CD1c-positive myeloid dendritic cell (primary cell): Measurements from ENCODE around the gene TRIM45.

ENCODE experiments used
- DNase-seq: peaks from one replicate; pipeline ENCODE4 v3.0.0-alpha.2; 2016; ENCODE audit errors: extremely low spot score

Gene TRIM45

DNA sequence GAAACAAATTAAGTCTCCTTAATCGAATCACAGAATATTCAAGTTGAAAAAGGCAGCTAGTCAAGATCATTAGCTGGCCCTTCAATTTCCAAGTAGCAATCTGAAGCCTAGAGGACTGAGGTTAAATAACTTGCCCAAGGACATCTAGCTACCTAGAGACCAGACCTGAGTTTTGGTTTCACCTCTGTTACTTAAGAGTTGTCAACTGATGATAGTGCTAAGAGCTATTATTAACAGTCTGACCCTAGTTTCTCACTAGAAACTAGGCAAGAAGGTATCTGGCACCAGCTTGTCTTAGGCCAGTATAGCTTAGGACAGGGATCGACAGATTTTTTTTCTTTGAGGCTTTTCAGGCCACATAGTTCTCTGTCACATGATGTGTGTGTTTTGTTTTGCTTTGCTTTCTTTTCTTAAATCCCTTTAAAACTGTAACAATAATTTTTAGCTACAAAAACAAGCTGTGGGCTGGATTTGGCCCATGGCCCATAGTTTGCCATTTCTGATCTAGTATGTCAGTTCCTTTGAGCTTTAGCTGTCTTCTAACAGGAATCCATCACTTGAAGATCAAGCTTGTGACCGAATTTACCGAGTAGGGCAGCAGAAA, 23.2 kb downstream of the TRIM45 start:
- no peak for DNase-seq

DNA sequence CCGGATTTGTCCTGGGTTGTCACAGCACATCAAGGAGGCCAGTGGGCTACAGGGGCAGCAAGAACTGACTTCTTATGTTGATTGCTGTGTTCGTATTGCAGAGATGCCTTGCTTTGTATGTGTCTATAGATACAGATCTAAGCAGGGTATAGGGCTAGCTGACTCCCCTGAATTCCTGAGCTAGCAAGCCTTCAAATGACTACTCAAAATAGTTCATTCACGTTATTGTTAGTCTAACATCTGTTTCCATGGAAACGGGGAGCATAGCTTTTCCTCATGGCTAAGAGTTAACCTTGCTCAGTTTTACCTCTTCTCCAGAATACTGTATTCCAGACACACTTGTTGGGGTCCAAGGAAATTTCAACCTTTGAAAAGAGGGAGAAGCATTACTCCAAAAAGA, 24.1 kb downstream of the TRIM45 start:
- DNase-seq = no peak

DNA sequence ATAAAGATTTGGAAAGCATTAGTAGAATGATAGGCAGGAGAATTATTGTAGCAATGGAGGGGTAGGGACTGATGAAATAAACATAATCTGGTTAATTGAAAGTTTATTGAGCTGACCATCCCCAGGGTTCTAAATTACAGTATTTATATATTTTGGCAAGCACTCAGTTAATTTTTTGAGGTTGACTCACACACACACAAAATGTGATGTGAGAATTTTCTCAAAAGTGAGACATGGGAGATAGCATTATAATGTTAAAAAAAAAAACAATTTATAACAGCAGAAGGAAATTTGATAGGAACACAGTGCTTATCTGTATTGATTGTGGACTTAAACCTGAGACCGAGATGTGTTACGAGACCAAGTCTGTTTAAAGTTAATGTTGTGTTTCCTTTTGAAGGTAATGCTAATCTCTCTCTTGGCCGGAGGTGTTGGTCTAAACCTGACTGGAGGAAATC, 24.6 kb downstream of the TRIM45 start:
- no peak for DNase-seq

DNA sequence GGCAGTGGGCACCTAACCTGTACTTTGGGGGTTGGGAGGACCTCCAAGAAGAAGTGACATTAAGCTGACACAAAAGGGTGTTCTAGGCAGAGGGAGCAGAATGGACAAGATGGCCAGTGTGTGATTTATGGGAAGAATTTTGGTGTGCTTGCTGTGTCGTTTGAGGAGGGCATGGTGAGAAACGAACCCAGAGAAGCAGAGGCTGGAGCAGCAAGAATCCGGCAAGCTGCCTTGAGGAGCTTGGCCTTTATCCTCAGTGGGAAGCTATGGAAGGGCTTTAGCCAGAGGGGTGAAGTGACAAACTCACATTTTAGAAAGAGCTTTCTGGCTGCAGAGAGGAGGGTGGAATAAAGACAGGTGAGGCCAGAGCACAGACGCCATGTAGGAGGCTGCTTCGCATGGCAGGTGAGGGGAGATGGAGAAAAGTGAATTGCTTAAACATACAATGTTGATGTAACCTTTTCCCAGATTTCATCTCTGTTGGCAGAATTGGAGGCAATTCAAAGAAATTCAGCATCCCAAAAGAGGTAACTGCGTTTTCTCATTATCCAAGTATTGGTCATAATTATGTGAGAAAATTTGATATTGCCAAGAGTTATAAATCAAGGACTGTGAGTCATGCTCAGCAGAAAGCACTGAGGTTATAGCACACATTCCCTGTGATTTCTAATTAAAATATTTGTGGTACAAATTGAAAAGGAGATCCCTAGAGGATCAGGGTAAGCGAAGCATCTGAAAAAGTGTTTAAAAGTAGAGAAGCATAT, 26.5 kb downstream of the TRIM45 start:
- no peak for DNase-seq

DNA sequence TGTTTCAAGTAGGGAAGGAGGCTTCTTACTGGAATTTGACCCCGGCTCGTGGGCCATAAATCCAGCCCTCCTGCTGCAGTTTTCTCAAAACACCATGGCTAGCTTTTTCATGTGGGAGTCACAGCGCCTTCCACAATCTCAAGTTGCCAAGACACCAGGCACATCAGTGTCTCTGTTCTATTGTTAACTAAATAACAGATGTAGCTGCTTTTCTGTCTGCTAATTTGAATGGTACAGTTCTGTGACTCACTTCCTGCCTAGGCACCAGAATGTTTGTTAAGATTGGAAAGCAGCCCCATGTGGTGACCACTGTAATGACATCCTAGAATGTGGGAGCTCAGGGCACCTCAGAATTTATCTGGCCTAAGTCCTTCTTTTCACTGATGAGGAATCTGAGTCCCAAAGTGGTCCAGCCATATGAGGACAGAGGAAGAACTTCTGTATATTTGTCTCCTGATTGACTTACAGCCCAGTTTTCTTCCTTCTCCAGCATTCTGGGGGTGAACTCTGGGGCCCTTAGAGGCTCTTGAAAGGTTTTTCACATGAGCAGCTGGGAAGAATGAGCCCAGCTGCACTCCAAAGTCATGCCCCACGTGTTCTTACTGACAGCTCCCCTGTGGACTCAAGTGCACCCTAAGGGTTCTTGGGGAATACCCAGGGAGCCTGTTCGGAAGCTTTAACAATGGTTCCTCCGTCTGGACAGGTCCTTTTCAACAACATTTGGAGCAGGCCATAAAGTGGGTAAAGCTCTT, 27.5 kb downstream of the TRIM45 start:
- no peak for DNase-seq

DNA sequence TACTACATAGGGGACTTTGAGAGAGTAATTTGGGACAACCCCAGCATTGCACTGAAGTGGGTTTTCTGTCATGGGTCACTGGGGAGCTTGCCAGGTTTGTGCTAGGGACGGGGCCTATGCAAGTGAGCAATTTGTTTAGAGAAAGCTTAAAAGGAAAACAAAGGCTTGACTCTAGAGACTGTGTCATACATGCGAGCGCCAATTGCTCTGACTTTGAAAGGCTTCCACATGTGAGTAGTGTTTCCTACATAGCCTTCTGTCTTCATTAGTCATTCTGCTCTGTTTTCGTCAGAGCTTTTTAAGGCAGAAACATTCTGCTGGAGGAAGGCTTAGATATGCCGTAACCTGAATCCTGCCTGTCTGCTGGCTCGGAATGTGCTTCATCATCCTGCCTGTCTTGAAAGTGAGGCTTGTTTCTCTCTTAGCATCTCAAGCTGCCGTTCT, 28.4 kb downstream of the TRIM45 start:
- DNase-seq = no peak

DNA sequence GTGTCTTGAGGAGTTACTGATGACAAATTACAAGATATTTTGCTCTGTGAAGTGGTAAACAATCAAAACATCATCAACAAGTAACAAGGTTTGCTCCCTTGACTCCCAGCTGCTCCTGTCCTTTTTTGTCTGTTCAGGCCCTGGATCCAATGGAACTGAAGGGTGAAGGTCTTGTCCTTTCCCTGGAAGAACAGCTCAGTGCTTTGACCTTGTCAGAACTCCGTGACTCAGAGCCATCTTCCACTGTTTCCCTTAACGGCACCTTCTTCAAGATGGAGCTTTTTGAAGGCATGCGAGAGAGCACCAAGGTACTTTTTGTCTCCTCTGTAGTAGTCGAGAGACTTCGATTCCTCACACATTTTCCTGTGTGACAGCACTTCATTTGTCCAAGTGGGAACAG, 29.0 kb downstream of the TRIM45 start:
- DNase-seq = no peak

DNA sequence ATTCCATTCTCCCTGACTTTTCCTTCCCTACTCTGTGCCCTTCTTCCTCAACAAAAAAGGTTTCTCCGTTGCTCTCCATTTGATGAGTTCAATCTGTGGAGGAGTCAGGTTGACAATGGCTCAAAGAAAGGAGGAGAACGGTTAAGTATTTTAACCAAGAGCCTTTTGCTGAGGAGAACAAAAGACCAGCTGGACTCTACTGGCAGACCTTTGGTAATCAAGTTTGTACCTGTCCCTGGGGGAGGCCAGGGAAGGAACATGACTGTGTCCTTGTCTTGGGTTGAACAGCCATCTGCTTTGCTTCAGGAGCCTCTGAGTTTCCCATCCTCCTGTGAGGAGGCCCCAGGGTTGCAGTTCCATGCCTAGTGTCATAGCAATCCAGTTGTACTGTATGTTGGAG, 31.6 kb downstream of the TRIM45 start:
- DNase-seq = no peak

DNA sequence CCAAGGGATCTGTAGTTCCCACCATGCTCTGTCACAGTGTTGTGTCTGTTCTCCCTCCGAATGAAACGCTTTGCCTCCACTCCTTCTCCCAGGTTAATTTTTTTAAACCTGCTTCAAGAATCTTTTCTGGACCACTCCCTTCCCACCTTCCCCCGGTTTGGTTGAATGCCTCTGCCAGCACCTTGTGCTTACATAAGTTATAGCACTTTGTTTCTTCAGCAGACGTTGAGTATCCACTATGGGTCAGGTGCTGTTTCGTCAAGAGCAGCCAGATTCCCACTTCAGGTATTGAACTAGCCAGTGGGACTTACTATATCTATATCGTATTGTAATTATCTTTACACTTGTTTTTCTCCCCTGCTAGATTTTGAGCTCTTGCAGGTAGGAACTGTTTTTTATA, 33.9 kb downstream of the TRIM45 start:
- DNase-seq = no peak

DNA sequence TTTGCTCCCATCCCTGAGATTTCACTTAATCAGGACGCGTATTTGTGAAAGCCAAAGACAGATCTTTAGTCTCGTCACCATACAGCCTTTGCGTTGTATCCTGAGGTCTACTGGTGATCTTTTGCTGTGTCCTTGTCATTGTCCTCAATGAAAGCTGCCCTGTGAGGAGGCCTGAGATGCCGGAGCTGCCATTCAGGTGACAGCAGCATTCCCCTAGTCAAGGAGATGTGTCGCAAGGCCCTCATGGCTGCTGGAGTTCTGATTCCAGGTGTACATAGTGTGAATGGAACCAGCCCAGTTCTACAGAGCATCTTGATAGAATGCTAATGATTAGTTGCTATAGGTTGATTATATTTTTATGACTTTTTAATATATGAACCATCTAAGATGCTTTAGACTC, 37.3 kb downstream of the TRIM45 start:
- DNase-seq = no peak

DNA sequence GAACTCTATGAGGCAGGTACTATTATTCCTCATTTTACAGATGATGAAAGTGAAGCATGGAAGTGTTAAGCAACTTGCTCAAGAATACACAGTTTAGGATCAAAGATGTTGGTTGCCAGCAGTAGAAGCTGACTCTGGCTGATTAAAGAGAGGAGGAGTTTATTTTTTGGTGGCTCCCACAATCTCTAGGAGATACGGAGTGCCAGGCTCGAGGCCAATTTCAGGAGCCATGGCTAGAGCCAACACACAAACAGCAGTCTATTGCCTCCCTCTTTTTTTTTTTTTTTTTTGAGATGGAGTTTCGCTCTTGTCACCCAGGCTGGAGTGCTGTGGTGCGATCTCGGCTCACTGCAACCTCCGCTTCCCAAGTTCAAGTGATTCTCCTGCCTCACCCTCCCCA, 41.8 kb downstream of the TRIM45 start:
- no peak for DNase-seq

DNA sequence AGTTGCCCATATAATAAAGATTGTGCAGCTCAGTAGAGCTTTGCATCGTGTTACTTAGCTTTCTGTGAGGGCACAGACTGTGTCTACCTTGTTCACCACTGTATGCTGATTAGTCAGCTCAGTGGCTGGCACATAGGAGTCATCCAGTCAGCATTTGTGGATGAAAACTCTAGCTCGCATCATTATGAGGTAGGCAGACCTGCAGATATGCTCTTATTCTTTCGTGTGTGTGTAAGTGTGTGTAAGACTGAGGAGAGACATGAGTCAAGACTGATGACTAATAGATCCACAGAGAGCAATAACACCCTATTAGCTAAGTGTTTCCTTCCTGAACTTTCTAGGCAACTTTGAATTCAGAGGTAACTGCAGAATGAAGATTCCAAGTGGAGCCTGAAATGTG, 44.3 kb downstream of the TRIM45 start:
- no peak for DNase-seq

DNA sequence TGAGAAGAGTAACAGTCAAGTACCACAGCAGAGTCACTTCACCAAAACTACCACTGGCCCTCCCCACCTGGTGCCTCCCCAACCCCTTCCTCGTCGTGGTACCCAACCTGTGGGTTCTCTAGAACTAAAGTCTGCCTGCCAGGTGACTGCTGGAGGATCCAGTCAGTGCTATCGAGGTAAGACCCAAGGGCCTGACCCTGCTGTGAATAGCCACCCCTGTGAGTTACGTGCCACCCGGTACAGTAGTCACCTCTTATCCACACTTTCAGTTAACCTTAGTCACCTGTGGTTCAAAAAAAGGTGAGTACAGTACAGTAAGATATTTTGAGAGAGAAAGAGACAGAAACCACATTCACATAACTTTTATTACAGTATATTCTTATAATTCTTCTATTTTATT, 44.9 kb downstream of the TRIM45 start:
- no peak for DNase-seq

DNA sequence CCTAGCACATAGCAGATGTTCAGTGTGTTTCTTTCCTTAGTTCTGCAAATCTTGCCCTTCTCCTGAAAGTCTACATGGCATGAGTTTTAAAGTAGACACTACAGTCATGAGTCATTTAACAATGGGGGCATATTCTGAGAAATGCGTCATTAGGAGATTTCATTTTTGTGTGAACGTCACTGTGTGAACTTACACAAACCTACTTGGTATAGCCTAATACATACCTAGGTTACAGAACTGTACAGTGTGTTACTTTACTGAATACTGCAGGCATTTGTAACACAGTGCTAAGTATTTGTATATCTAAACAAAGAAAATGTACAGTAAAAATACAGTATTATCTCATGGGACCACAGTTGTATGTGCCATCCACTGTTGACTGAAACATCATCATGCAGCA, 51.4 kb downstream of the TRIM45 start:
- DNase-seq = no peak

DNA sequence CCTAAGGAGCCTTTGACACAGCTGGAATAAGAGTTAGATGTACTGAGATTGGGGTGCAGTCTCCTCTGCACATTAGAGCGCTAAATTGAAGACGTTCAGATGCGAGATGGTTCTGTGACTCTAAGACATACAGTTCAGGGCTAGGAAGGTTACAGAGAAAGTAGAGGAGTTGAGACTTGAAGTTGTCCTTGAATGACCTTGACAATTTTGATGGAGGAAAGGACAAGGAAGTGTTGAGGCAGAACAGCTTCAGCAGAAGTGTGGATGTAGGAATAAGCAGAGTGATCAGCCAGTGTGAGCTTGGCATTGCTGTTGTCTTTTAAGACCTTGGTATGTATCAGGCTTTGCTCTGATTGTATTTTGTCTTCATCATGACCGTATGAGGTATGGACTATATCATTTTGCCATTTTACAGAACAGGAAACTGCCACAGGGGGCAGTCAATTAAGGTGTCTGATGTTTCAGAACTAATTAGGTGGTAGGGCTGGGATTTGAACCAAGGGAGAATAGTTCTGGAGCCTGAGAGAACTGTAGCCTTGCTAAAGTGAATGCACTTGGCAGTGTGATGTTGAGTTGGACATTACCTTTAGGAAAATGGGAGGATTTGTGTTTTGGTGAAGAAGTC, 52.2 kb downstream of the TRIM45 start:
- no peak for DNase-seq

DNA sequence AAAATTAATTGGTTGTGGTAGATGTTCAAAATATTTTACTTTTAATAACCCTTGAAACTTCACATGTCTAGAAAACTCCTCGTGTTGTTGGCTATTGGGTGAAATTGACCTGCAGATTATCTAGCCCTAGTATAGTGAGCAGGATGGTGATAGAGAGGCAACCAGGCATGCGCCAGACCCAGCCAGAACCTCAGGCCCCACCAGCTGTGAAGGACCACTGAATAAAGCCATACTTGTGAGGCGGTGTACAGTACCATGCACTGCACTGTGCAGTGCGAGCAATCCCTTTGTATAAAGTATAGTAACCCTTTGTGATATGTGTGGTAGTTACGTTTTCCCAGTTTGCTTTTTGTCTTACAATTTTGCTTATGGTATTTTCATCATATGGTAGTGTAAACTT, 53.0 kb downstream of the TRIM45 start:
- DNase-seq = no peak

DNA sequence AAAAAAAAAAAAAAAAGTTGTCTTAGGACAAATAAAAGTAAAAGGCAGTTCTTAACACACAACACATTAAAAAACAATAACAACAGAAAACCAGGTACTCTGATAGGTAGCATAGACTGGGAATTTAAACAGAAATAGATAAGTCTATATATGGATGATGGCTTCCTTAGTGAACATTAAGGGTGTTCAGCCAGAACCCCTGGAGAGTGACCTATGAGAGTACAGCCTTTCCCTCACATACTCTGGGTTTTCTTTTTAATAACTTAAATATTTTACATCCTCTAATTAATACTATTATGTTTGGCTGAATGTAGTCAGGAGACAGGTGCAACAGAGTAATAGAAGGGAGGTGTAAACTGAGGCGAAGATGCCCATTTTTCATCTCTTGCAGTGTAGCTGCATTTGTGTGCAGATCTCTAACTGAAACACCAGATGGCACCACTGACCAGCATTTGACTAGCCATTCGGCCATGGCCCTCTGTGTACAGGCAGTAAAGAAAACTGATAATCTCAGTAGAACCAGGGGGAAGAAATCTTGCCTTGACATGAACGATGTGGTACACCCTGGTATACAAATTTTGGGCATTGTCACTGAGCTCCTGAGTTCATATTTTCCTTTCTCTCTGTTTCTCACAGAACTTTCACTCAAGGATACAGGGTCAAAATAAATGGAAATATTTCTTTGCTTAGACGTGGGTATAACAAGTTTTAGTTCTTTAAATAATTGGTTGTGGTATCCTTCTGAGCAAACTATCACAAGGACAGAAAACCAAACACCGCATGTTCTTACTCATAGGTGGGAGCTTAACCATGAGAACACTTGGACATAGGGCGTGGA, 53.8 kb downstream of the TRIM45 start:
- peak; percentile 59 for DNase-seq

DNA sequence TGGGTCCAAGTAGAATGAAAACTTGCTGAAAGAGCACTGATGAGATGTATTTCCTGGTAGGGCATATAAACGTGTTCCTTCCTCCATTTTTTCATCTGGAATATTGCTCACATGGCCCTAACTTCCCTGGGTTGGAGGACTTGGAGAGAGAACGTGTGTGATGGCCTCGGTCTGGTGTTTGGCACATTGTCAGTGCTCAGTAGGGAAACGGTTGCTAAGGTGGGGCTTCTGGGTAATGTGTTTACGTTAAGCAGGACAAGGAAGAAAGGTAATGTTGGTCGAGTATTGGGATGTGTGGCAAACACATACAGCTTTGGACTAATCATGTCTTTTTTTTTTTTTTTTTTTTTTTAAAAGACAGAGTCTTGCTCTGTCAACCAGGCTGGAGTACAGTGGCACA, 55.2 kb downstream of the TRIM45 start:
- no peak for DNase-seq

DNA sequence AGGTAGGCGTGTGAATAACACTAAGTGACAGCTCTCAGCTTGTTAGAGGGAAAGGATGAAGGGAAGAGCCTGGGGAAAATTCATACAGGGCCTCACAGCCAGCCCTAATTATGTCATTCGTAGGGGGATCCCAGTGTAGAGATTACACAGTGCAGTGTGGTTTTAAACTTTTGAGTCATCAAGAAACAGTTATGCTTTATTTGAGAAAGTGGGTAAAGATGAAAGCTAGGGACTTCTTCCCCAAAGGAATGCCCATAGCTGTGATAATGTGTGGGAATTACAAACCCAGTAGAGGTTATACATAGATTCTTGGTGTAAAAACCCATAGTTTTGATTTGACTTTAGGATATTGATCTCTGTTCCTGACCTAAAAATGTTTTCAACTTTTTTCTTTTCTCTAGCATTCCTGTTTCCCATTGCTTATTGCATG, 59.5 kb downstream of the TRIM45 start:
- DNase-seq = peak; percentile 17
